Activated naive CD8-positive, alpha-beta T cell (primary cell): ENCODE data around the gene TRABD2A.
"Not testable (repeated sequence)": the region's sequence is repeated elsewhere in the genome, so short reads cannot be mapped to it uniquely, and the experiment has no call there.

ENCODE experiments used
- H3K27ac Mint-ChIP-seq: one replicate; pipeline ENCODE4 v1.8.0; 2021; ENCODE audit warnings: mixed read lengths
- H3K27me3 Mint-ChIP-seq: one replicate; pipeline ENCODE4 v1.8.0; 2021; ENCODE audit warnings: mixed read lengths
- H3K36me3 Mint-ChIP-seq: one replicate; pipeline ENCODE4 v1.8.0; 2021; ENCODE audit warnings: mixed read lengths
- H3K4me1 Mint-ChIP-seq: one replicate; pipeline ENCODE4 v1.8.0; 2021; ENCODE audit warnings: low read depth, mixed read lengths
- H3K4me3 Mint-ChIP-seq: one replicate; pipeline ENCODE4 v1.8.0; 2021; ENCODE audit warnings: mild to moderate bottlenecking, mixed read lengths
- H3K9me3 Mint-ChIP-seq: one replicate; pipeline ENCODE4 v1.8.0; 2021; ENCODE audit warnings: low read depth, mixed read lengths

TRABD2A gene

GRCh38 chr2:84782717-84783442 is 98.0 kb downstream of the TRABD2A start:
- Mint-ChIP-seq H3K36me3 (peaks cover 2% of the 10 kb centered on the region), H3K27me3 (no peaks in the 10 kb centered on the region), H3K4me1 (peaks cover 73% of the 10 kb centered on the region), H3K9me3 (peaks cover 4% of the 10 kb centered on the region), H3K4me3 (peak overlapping the region; percentile 77), H3K27ac (peak overlapping the region; percentile 92)

- H3K4me1 Mint-ChIP-seq = peaks cover 74% of the 10 kb centered on the region
- peak overlapping the region; percentile 77 for H3K4me3 Mint-ChIP-seq
- no peaks in the 10 kb centered on the region for H3K36me3 Mint-ChIP-seq
- H3K27ac Mint-ChIP-seq = peak overlapping the region; percentile 92
- H3K9me3 Mint-ChIP-seq = peaks cover 8% of the 10 kb centered on the region
- H3K27me3 Mint-ChIP-seq = no peaks in the 10 kb centered on the region
These were observed 98.8 kb downstream of the TRABD2A start for GRCh38 chr2:84781942-84782716.

GRCh38 chr2:84779781-84780180 is 101.1 kb downstream of the TRABD2A start:
- Mint-ChIP-seq H3K4me1 (peaks cover 68% of the 10 kb centered on the region), H3K4me3 (no peak overlapping the region), H3K9me3 (peaks cover 8% of the 10 kb centered on the region), H3K36me3 (peaks cover 13% of the 10 kb centered on the region), H3K27ac (peak overlapping the region; percentile 22), H3K27me3 (no peaks in the 10 kb centered on the region)

DNA sequence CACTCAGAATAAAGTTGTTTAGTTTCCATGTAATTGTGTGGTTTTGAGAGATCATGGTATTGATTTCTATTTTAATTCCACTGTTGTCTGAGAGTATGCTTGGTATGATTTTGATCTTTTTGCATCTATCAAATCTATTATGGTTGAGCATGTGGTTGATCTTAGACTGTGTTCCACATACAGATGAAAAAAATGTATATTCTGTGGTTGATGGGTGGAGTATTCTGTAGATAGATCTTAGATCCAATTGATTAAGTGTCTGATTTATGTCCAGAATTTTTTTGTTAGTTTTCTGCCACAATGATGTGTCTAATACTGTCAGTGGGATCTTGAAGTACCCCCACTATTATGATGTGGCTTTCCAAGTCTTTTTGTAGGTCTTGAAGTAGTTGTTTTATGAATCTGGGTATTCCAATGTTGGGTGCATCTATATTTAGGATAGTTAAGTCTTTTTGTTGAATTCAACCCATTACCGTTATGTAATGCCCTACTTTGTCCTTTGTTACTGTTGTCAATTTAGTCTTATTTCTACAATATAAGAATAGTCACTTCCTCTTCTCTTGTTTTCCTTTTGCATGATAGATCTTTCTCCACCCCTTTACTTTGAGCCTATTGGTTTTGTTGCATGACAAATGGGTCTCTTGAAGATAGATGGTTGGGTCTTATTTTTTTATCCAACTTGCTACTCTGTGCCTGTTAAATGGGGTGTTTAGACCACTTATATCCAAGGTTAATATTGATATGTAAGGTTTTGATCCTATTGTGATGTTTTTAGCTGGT is 101.8 kb downstream of the TRABD2A start:
- Mint-ChIP-seq H3K4me3 (peak overlapping the region; percentile 1), H3K36me3 (peaks cover 19% of the 10 kb centered on the region), H3K27ac (peak overlapping the region; percentile 22), H3K9me3 (peaks cover 13% of the 10 kb centered on the region), H3K27me3 (no peaks in the 10 kb centered on the region), H3K4me1 (peaks cover 62% of the 10 kb centered on the region)

- peaks cover 34% of the 10 kb centered on the region for H3K9me3 Mint-ChIP-seq
- H3K36me3 Mint-ChIP-seq = peaks cover 36% of the 10 kb centered on the region
These were observed 104.9 kb downstream of the TRABD2A start for GRCh38 chr2:84776011-84776410.

DNA sequence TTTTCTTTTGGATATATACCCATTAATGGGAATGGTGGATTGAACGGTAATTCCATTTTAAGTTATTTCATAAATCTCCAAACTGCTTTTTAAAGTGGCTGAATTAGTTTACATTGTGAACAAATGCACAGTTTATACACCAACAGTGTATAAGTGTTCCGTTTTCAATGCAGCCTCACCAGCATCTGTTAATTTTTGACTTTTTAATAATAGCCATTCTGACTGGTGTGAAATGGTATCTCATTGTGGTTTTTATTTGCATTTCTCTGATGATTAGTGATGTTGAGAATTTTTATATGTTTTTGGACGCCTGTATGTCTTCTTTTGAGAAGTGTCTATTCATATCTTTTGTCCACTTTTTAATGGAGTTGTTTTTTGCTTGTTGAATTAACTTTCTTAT is 107.3 kb downstream of the TRABD2A start:
- not testable (repeated sequence) for H3K4me1 Mint-ChIP-seq, H3K27ac Mint-ChIP-seq, H3K4me3 Mint-ChIP-seq, H3K27me3 Mint-ChIP-seq
- H3K9me3 Mint-ChIP-seq = peaks cover 34% of the 10 kb centered on the region
- peaks cover 48% of the 10 kb centered on the region for H3K36me3 Mint-ChIP-seq

More at GRCh38 chr2:84776011-84776410, 104.9 kb downstream of the TRABD2A start:
- no peaks in the 10 kb centered on the region for H3K27me3 Mint-ChIP-seq
- H3K4me3 Mint-ChIP-seq = no peak overlapping the region
- H3K27ac Mint-ChIP-seq = no peak overlapping the region
- peaks cover 31% of the 10 kb centered on the region for H3K4me1 Mint-ChIP-seq
